Measurements from ENCODE around the gene GNG3.
"Not testable (repeated sequence)": the region's sequence is repeated elsewhere in the genome, so short reads cannot be mapped to it uniquely, and the experiment has no call there.

GNG3 gene

DNA sequence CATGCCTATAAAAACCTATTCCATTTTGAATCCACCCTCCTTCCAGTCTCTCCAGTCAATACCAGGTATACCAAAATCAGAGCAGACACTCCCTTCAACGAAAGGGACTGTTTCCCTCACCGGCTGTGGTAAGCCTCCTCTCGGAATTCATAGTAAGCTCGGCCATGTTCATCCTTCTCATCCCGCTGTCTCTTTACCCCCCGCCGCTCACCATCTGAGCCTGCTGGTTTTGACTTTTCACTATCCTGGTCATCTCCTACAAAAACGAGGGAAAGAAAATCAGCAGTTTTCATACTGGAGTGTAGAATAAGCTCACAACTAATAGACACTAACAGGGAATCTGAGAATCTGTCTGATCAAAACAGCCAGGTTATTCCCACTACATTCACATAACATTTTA, 16.7 kb downstream of the GNG3 start:
- DNase-seq = no peak

DNA sequence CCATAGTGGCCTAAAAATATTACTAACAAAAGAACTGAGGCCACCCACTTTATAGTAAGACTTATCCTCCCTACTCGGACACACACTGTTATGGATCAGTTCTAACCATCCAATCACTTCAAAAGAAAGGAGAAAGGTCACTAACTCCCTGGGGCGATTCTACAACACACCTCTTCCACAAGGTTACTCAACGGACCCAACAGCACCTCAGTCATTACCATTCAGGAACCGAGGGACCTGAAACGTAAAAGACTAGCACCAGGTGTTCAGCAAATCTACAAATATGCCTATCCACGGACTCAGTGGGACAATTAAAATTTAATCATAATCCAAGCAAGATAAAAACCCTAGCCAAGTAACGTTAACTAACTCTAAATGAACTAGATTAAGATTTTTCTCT, 18.2 kb downstream of the GNG3 start:
- DNase-seq = no peak

DNA sequence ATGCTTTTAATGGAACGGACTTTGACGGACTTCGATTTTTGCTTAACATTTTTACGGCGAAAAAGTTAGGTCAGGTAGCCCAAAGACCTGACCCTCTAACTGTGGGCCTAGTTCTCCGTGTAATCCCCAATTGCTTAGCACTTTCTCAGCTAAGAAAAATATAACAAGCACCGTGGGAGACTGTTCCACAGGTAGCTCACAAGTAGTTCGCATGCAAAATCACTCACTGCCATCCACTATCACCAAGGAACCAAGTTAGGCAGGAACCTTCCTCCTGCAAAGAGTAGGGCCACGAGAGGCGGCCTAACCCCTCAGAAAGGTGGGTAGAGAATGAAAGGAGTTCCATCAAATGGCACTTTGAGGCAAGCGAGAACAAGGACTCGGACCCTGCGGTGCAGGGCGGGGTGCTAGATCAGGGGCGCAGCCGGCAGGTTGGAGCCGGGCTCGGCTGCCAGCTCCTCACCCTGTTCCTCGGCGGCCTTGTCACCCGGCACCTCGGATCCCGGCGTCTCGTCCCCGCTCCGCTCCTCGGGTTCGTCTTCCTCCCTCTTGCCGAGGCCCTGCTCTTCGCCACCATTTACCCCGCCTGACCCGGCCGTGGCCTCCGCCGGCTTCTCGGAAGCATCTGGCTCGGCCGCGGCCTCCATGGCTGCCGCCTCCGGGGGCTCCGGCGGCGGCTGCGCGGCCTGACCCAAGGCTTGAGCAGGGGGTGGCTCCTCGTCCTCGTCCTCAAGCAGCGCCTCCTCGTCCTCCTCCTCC, 18.9 kb downstream of the GNG3 start:
- no peak for DNase-seq

DNA sequence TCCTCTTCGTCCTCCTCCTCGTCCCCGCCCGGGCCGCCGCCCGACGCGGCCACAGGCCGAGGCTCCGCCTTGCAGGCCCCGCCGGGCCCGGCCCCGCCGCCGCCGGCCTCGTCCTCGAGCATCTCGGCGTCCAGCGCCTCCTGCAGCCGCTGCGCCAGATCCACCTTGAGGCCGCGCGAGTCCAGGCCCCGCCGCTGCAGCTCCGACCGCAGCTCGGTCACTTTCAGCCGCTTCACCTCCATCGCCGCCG, 19.4 kb downstream of the GNG3 start:
- peak; percentile 58 for DNase-seq

DNA sequence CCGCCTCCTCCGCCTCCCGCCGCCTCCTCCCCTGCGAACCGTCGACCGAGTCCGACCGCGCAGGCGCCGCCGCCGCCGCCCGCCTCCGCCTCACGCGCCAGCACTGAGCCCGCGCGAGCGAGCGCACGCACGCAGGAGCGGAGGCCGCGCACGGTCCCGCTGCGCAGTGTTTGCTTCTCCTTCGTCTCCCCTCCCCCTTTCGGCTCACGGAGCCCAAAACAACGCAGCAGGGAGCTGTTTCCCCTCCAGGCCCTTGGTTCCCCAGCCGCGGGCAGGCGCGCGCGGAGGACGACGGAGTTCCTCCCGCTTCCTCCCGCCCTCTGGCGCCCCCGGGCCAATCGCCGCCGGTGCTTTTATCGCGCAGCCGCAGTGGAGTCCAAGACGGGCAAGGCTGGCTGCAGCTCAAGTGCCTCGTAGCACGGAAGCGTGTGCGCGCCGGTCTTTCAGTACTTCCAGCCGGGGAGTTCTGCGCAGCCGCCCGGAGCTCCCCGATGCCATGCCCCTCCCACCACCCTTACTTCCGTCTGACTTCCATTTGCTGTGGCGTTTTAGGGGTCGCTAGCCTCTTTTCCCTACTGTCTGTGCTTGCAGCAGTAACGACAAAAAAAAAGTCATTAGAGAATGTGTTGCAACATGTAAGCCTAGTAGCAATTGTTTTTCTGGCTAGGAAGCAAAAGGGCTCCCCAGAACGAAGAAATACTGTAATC, 19.8 kb downstream of the GNG3 start, which contains the start of gene HNRNPUL2:
HNRNPUL2 (minus strand) TSS at position 293 of the 707 bp plus-strand sequence. CDS start 301 bp downstream, outside the sequence.
- peak; percentile 99 for DNase-seq

DNA sequence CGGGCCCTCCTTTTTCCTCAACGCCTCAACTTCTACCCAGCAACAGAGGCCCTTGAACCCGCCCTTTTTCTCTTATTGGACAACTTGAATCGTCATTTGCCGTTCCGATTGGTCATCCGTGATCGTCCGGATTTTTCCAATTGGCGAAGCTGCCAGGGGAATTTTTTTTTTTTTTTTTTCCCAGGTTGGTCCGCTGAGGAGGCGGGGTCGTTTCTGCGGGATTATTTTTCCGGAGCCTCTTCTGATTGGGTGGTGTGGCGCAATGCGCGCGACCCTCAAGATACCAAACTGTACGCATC, 20.3 kb downstream of the GNG3 start:
- DNase-seq = peak; percentile 99

DNA sequence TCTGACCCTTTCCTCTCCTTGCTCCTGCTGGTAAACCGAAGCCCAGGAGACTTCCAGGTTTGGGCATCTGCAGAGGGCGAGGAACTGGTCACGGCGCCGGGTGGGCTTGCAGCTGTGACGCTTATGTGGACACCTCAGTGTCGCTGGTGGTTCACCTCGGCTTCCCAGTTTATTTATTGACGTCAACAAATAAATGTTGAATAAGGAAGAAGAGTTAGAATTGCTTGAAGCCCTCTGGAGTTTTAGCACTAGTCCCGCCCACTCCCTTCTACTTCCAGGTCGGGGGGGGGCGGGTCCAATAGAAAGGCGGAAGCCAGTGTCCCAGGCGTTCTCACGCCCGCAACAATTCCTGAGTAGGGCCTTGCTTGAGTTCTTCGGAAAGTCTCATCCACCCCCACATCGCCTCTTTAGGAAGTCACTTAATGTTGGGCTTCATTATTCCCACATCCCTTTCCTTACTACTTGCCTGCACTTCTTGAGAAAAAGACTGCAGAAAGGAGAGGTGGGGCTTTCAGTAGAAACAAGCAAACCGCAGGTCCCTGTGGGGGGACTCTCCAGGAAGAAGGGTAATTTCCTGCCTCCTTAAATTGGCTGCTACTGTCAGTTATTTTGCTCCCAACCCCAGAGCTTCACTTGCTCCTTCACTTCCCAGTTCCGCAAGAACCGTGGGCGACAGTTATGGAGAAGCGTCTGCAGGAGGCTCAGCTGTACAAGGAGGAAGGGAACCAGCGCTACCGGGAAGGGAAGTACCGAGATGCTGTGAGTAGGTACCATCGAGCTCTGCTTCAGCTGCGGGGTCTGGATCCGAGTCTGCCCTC, 20.9 kb downstream of the GNG3 start, which contains the start of gene TTC9C:
TTC9C (plus strand) TSS at position 316 of the 818 bp plus-strand sequence; CDS start at position 679, 363 bp downstream.
- DNase-seq = peak; percentile 90

DNA sequence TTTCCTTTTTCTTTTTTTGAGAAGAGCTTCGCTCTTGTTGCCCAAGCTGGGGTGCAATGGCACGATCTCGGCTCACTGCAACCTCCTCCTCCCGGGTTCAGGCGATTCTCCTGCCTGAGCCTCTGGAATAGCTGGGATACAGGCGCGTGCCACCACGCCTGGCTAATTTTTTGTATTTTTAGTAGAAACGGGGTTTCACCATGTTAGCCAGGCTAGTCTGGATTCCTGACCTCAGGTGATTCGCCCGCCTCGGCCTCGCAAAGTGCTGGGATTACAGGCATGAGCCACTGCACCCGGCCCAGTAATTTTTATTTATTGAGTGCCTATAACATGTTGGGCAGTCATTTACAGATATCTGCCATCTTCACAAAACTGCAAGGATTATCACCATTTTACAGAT, 22.6 kb downstream of the GNG3 start:
- DNase-seq = not testable (repeated sequence)

DNA sequence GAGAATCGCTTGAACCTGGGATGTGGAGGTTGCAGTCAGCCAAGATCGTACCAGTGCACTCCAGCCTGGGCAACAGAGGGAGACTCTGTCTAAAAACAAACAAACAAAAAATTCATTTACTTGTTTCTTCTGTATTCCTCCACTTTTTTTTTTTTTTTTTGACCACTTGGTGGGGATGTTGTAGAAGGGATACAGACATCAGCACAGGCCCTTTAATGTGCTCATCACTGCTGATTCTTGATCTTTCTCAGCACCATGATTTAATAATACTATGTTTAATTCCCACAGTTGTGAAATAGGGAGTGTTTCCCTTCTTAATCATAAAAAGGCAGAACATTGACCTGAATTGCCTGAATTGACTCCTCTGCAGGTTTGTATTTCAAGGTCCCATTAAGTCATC, 25.4 kb downstream of the GNG3 start:
- peak; percentile 69 for DNase-seq

DNA sequence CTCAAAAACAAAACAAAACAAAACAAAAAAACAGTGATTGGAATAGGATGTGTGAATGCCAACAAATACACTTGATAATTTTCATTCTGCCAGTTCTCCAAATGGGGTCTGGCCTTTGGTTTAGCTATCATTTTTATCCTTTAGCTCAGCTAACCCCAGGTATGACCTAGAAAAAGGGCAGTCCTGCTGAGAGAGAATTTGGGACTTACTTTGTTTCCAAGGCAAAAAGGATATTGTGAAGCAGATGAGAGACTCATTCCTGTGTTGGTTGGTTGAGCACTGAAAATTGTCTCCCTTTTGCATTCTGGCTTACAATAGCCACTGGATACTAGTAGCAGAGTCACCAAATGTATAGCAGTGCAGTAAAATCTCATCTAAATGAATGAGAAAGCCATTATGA, 29.7 kb downstream of the GNG3 start:
- DNase-seq = no peak

DNA sequence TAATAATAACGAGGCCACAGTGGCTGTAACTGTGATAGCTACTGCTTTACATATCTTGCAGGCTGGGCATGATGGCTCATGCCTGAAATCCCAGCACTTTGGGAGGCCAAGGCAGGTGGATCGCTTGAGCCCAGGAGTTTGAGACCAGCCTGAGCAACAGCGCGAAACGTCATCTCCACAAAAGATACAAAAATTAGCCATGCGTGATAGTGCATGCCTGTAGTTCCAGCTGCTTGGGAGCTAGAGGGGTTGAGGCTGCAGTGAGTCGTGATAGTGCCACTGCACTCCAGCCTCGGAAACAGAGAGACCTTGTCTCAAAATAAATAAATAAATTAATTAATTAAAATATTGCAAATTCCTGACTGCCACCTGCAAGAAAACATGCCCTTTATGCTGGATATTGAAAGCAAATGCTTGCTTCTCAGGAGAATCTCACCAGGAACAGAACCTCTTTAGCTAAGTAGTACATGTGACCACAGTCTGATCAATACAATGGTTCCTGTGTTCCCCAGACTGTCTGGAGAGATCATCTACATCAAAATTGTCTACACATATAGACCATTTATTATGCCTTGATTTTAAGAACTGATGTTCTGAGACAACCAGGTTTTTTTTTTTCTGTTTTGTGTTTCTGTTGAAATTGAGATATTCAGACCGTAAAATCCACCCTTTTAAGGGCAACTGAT, 40.1 kb downstream of the GNG3 start:
- DNase-seq = no peak

DNA sequence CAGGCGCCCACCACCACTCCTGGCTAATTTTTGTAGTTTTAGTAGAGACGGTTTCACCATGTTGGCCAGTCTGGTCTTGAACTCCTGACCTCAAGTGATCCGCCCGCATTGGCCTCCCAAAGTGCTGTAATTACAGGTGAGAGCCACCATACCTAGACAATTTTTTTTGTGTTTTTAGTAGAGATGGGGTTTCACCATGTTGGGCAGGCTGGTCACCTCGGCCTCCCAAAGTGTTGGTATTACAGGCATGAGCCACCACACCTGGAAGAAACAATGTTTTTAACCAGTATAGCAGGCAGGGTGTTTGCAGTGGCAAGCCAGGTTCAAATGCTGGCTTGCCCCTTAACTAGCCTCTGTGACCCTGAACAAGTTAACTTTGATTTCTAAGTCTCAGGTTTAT, 42.5 kb downstream of the GNG3 start:
- not testable (repeated sequence) for DNase-seq

DNA sequence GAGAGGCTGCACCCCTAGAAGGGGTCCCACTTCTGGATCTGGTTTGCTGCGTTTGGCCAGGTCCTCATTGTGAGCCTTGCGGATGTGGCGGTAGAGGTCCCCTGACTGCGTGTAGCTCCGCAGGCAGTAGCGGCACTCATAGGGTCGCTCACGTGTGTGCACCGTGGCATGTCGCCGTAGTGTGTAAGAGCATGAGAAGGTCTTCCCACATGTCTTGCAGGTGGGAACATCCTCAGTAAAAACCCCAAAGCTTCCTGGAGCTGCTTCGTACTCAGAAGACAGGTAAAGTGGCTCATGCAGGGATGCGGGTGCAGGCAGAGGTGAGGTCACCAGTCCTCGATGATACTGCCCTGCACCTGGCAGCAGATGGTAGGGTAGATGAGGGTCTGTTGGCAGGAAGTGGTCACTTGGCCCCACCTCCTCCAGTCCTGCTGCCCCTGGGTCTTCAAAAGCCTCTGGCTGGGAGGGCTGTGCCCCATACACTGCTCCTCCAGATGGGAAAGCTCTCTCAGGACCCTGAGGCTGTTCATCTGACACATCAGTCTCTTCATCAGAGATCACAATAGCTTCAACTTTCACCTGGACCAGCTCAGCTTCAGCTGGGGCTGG, 44.8 kb downstream of the GNG3 start:
- no peak for DNase-seq

DNA sequence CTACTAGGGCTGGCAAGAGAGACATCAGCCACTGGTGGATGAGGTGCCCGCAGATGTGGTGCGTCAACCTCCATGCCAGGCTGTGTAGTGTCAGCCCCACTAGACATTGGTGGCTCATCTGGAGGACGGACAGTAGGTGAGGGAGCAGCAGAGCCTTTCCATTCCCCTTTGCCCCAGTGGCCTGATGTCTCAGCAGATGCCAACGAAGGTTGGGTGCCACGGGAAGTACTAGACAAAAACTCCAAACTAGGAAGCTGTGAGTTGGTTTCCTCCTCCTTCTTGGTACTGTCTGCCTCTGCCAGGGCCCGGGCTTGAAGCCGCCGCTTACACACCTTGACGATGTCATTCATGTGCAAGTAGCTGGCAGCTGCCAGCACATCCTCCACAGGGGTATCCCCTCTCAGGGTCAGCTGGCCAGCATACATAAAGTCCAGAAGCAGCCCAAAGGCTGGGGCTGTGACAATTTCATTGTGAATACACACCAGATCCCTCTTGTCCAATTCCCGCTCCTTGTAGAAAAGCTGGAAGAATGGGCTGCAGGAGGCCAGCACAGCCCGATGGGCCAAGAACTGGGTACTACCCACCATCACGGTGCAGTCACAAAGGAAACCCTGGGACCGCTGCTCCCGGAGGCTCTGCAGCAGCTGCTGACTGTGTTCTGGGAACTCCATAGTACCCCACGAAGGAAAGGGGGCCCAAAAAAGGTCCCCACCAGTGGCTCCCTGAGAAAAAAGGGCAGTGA, 45.7 kb downstream of the GNG3 start:
- no peak for DNase-seq

DNA sequence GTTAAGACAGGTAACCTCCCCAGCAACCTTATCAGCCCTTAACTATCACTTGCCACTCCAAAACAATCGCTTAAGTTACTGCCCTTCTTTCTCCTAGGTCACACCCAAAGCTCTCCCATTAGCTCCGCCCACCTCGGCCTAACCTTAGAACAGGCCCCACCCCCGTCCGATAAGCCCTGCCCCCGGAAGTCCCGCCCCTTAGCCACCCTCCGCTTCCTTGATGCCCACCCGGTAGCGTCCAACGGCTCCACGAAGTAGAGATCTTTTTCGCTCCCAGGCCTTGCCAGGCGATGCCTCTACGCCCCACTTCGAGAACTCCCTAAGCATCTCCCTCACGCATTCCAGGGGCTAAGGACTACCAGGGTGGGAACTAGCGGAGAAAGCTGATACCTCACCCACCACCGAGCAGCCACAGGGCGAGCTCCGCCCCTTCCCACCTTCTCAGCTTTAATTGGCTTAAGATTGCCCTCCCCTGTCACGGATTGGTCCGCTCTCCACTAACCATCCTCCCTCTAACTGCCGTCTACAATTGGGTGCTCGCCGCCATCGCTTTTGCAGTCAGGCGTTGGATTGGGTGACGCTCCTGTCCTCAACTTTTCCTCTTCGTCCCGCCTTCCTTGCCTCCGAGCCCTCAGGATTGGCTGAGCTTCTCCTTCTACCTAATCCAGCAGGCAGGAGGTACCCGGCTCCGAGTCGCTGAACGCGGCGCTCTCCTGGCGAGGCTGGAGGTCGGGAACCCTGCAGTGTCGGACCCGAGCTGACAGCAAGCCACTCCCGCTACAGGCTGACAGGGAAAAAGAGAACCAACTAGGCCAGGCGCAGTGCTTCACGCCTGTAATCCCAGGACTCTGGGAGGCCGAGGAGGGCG, 46.5 kb downstream of the GNG3 start, which contains the start of gene ZBTB3:
ZBTB3 (minus strand) TSS at position 425 of the 868 bp plus-strand sequence. CDS start 496 bp downstream, outside the sequence.
- DNase-seq = peak; percentile 100

DNA sequence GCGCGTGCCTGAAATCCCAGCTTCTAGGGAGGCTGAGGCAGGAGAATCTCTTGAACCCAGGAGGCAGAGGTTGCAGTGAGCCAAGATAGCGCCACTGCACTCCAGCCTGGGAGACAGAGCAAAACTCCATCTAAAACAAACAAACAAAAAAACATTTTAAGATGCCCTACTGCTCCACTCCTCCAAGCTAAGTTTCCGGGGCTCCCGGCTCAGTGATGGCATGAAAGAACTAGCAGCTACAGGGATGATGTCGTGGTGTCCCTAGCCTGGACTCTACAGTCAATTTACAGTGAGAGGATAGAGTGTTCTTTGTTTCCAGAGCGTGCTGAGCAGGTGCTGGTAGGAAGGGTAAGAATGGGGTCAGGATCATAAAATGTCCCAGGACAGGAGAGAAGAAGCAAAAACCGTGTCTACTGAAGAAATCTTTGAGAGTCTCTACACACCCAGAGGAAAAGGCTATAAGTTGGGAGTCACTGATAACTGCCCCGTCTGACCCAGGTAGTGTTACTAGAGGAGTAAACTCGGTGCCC, 47.7 kb downstream of the GNG3 start:
- no peak for DNase-seq

DNA sequence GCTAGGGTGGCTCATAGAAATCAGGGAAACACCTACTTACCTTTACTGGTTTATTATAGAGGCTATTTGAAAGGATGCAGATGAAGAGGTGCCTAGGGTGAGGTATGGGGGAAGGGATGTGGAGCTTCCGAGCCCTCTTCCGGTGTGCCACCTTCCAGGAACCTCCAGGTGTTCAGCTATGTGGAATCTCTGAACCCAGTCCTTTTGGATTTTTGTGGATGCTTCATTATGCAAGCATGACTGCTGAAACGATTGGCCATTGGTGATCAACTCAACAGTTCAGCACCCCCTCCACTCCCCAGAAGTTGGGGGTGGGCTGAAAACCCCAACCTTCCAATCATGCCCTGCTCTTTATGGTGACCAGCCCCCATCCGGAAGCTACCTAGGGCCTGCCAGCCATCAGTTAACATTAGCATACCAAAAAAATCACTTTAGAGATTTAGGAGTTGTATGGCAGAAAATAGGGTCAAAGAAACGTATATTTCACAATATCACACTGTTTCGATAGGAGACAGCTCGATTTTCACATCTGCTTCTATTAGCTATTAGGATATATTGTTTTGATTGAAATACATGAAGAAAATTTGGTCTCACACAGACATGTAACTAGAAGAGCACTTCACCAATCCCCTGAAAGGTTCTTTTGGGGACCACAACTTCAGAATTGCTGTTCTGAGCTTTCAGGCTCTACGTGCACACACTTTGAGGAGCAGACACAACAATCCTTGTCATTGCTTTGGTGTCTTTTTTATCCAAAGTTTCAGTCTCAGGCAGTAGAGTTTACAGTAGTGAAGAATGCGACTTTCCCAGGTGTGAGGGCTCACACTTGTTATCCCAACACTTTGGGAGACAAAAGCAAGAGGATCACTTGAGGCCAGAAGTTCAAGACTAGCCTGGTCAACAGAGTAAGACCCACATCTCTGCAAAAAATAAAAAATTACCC, 50.6 kb downstream of the GNG3 start:
- DNase-seq = no peak

All from hematopoietic multipotent progenitor cell treated with erythropoietin and hydrocortisone succinate and interleukin-3 and kit ligand, for 8 days (in vitro differentiated cells).